HG03039 (cell line): ENCODE results near the gene HSD17B12.
"Not testable (repeated sequence)": the region's sequence is repeated elsewhere in the genome, so short reads cannot be mapped to it uniquely, and the experiment has no call there.

ENCODE experiments used
- ATAC-seq: cut with Tn5 transposase; IDR thresholded peaks from one replicate; pipeline ENCODE4 v1.9.1; 2021; ENCODE audit warnings: mild to moderate bottlenecking, moderate library complexity; ENCODE audit not compliant: unreplicated experiment

The HSD17B12 gene

GRCh38 chr11:43680521-43681400, at the start of gene HSD17B12:
HSD17B12 (plus strand) TSS chr11:43680738; CDS start chr11:43680828, 90 bp downstream.
- ATAC-seq, result peak; percentile 98

GRCh38 chr11:43631732-43632131, 48.8 kb upstream of the HSD17B12 start:
- ATAC-seq, result no peak

- ATAC-seq, result no peak
Observed at GRCh38 chr11:43632181-43632580, 48.4 kb upstream of the HSD17B12 start.

- no peak for ATAC-seq
Observed at GRCh38 chr11:43638717-43639116, 41.8 kb upstream of the HSD17B12 start.

GRCh38 chr11:43639224-43639623, 41.3 kb upstream of the HSD17B12 start:
- ATAC-seq, result no peak

- ATAC-seq, result no peak
Observed at GRCh38 chr11:43639920-43640319, 40.6 kb upstream of the HSD17B12 start.

GRCh38 chr11:43643898-43644620, 36.5 kb upstream of the HSD17B12 start:
- ATAC-seq, result peak; percentile 99

- peak; percentile 3 for ATAC-seq
Observed at GRCh38 chr11:43644621-43645299, 35.8 kb upstream of the HSD17B12 start.

GRCh38 chr11:43646767-43647166, 33.8 kb upstream of the HSD17B12 start:
- no peak for ATAC-seq

GRCh38 chr11:43648888-43649287, 31.6 kb upstream of the HSD17B12 start:
- no peak for ATAC-seq

GRCh38 chr11:43649501-43649900, 31.0 kb upstream of the HSD17B12 start:
- ATAC-seq, result no peak

GRCh38 chr11:43649921-43650320, 30.6 kb upstream of the HSD17B12 start:
- no peak for ATAC-seq

- ATAC-seq, result not testable (repeated sequence)
Observed at GRCh38 chr11:43663018-43663417, 17.5 kb upstream of the HSD17B12 start.

- ATAC-seq, result no peak
Observed at GRCh38 chr11:43664295-43664694, 16.2 kb upstream of the HSD17B12 start.

GRCh38 chr11:43671284-43671683, 9.3 kb upstream of the HSD17B12 start:
- ATAC-seq, result not testable (repeated sequence)

GRCh38 chr11:43674560-43674959, 6.0 kb upstream of the HSD17B12 start:
- ATAC-seq, result no peak

- ATAC-seq, result no peak
Observed at GRCh38 chr11:43676933-43677332, 3.6 kb upstream of the HSD17B12 start.

- ATAC-seq, result no peak
Observed at GRCh38 chr11:43681401-43681942, 934 bp downstream of the HSD17B12 start.

GRCh38 chr11:43682081-43682480, 1.5 kb downstream of the HSD17B12 start:
- ATAC-seq, result not testable (repeated sequence)

- no peak for ATAC-seq
Observed at GRCh38 chr11:43685440-43685839, 4.9 kb downstream of the HSD17B12 start.

- no peak for ATAC-seq
Observed at GRCh38 chr11:43686207-43686606, 5.7 kb downstream of the HSD17B12 start.
